AG04449 (cell line): Measurements from ENCODE around the gene TTN.

ENCODE experiments used
- CTCF ChIA-PET: fragments of 350-600 bp; formaldehyde crosslinking; extraction: SDS; loops from one replicate; lab custom pipeline; 2021; ENCODE audit warnings: antibody characterized with exemption; lab: Yijun Ruan, JAX
- POLR2A ChIA-PET: fragments of 400-600, 350-600 bp; formaldehyde crosslinking; extraction: SDS; loops from one replicate; lab custom pipeline; 2020; ENCODE audit warnings: antibody characterized with exemption, inconsistent platforms; lab: Yijun Ruan, JAX
- DNase-seq: peaks from one replicate; pipeline ENCODE4 v3.0.0-alpha.2; 2010; ENCODE audit warnings: low read depth, low spot score
- H3K4me3 ChIP-seq: 2 replicates; pipeline ENCODE4 v1.5.1; 2011; ENCODE audit warnings: low read depth, mild to moderate bottlenecking, control low read depth, low read length
- TF ChIP-seq, protein P1 (sequence below): IDR thresholded peaks from one replicate; pipeline ENCODE4 v1.5.1; 2011; ENCODE audit warnings: mild to moderate bottlenecking, moderate library complexity, low read length, control low read depth, inconsistent platforms; ENCODE audit not compliant: insufficient read depth; ENCODE audit errors: missing control alignments

TTN gene

DNA sequence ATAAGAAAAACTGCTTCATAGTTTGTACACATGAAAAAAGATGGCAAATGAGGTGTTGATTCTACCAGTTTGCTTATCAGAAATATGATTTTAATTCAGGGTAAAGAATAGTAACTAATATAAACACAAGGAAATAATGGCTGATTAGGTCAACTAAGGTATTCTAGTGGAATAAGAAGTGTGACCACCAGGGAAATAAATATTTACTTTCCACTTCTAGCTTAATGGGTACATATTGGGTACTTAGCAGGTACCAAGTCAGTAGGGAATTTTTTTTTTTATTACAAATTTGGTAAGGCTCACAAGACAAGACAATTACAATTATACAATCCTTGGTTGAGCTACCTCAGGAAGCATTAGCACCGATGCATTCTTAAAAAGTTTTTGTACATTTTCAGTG is 191.3 kb downstream of the TTN start:
- H3K4me3 ChIP-seq, result no peak overlapping the region
- TF ChIP-seq, protein P1, sequence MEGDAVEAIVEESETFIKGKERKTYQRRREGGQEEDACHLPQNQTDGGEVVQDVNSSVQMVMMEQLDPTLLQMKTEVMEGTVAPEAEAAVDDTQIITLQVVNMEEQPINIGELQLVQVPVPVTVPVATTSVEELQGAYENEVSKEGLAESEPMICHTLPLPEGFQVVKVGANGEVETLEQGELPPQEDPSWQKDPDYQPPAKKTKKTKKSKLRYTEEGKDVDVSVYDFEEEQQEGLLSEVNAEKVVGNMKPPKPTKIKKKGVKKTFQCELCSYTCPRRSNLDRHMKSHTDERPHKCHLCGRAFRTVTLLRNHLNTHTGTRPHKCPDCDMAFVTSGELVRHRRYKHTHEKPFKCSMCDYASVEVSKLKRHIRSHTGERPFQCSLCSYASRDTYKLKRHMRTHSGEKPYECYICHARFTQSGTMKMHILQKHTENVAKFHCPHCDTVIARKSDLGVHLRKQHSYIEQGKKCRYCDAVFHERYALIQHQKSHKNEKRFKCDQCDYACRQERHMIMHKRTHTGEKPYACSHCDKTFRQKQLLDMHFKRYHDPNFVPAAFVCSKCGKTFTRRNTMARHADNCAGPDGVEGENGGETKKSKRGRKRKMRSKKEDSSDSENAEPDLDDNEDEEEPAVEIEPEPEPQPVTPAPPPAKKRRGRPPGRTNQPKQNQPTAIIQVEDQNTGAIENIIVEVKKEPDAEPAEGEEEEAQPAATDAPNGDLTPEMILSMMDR, result no peak
- ChIA-PET CTCF (no interaction called here), POLR2A (no interaction called here)
- DNase-seq, result no peak

- H3K4me3 ChIP-seq, result no peak overlapping the region
- DNase-seq, result no peak
- POLR2A ChIA-PET, result no interaction called here
- CTCF ChIA-PET, result interaction anchor here (1.0 kb wide), 1 partner anchor 98 kb away, joined by 3 read pairs; no protein-coding TSS in a partner anchor
- TF ChIP-seq, protein P1, result no peak
Measured at GRCh38 chr2:178602901-178603300, 204.3 kb downstream of the TTN start.

DNA sequence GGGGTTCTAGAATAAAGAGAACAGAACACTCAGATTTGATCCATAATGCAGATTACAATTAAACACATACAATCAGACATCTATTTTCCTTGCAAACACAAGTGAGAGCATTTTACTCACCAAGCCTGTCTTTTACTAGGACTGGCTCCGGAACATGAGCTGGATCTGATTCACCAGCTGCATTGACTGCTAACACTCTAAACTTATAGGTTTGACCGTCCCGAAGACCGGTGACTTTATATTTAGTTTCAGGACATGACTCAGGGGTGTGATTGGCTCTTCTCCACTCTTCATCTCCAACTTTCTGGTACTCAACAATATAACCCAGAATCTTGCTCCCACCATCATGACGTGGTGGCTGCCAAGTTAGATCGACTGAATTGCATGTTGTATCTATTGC is 214.6 kb downstream of the TTN start:
- H3K4me3 ChIP-seq, result no peak overlapping the region
- ChIA-PET POLR2A (no interaction called here), CTCF (no interaction called here)
- TF ChIP-seq, protein P1, result no peak
- DNase-seq, result no peak

- no peak overlapping the region for H3K4me3 ChIP-seq
- CTCF ChIA-PET, result no interaction called here
- DNase-seq, result no peak
- POLR2A ChIA-PET, result no interaction called here
- TF ChIP-seq, protein P1, result no peak
Measured at GRCh38 chr2:178589335-178589734, 217.9 kb downstream of the TTN start.

GRCh38 chr2:178584666-178585065 is 222.6 kb downstream of the TTN start:
- ChIA-PET CTCF (no interaction called here), POLR2A (no interaction called here)
- DNase-seq, result no peak
- no peak overlapping the region for H3K4me3 ChIP-seq
- TF ChIP-seq, protein P1, result no peak

- no peak overlapping the region for H3K4me3 ChIP-seq
- CTCF ChIA-PET, result no interaction called here
- POLR2A ChIA-PET, result no interaction called here
- no peak for DNase-seq
- TF ChIP-seq, protein P1, result no peak
Measured at GRCh38 chr2:178579006-178579405, 228.2 kb downstream of the TTN start.
